HepG2 (cell line): ENCODE measurements around the gene SH3D19. TPM values are rescaled to one million over a fixed set of nuclear protein-coding genes. Genes with fewer than 3 reads are reported as not detected.
A peak's percentile ranks its signal among the peaks of the same experiment; 100 is the strongest.

Experiments used
- ATAC-seq: fragments of 200-7000 bp; cut with Tn5 transposase; 3 replicates; pipeline ENCODE4 v1.9.1; 2020; ENCODE audit warnings: mild to moderate bottlenecking, moderate library complexity
- BruUV-seq: library from RNA; stranded (reverse); fragments of 400-500 nt; replicated peaks from 2 replicates; lab custom pipeline; 2021; lab: Mats Ljungman, UMichigan
- CTCF ChIA-PET: fragments of 300-600 bp; formaldehyde crosslinking; extraction: SDS; loops from one replicate; lab custom pipeline; 2021; ENCODE audit warnings: low total read pairs, inconsistent platforms, low intra/inter-chr PET ratio; lab: Yijun Ruan, JAX
- POLR2A ChIA-PET: fragments of 350-600 bp; sonication (Branson Sonifier 250); formaldehyde crosslinking; loops from one replicate; lab custom pipeline; 2020; ENCODE audit warnings: antibody characterized with exemption, inconsistent platforms; lab: Yijun Ruan, JAX
- DNase-seq: peaks from one replicate; pipeline ENCODE4 v3.0.0-alpha.2; 2015; ENCODE audit warnings: low spot score
- FAIRE-seq: peaks from 3 replicates; lab custom pipeline; 2011; peaks lifted over from hg19 to GRCh38; lab: Jason Lieb, UNC
- H2AFZ ChIP-seq: one replicate; pipeline ENCODE4 v1.6.1; 2011; ENCODE audit warnings: low read length, inconsistent platforms
- H3K27ac ChIP-seq: fragments of 300-600 bp; 3 replicates; pipeline ENCODE4 v1.8.0; 2011; ENCODE audit warnings: mixed run types, mild to moderate bottlenecking, mixed read lengths, low read length, inconsistent platforms; ENCODE audit not compliant: insufficient read depth; ENCODE audit errors: extremely low read length
- H3K27me3 ChIP-seq, 2 experiments: fragments of 200-600 bp in 1 of 2; 2 replicates in 1 of 2; 3 replicates in 1 of 2; pipeline versions ENCODE4 v1.6.0 to v1.8.0; 2011; ENCODE audit warnings: low read length in 2 of 2, mild to moderate bottlenecking in 2 of 2, moderate library complexity in 2 of 2, inconsistent platforms in 1 of 2; ENCODE audit not compliant: insufficient read depth in 2 of 2, control insufficient read depth in 1 of 2
- H3K36me3 ChIP-seq, 2 experiments: fragments of 200-600 bp in 1 of 2; replicated peaks in 1 of 2; 2 replicates in 1 of 2; 3 replicates in 1 of 2; pipeline versions ENCODE4 v1.5.1 to v1.8.0; 2011; ENCODE audit warnings: low read length in 2 of 2, inconsistent platforms in 1 of 2; ENCODE audit not compliant: insufficient read depth in 2 of 2, control insufficient read depth in 1 of 2
- H3K4me1 ChIP-seq: 2 replicates; pipeline ENCODE4 v1.5.1; 2012; ENCODE audit warnings: low read length, inconsistent platforms; ENCODE audit not compliant: insufficient read depth
- H3K4me2 ChIP-seq: 2 replicates; pipeline ENCODE4 v1.6.0; 2011; ENCODE audit warnings: low read depth, low read length, inconsistent platforms
- H3K4me3 ChIP-seq, 3 experiments: fragments of 200-600 bp in 1 of 3; sonication (generic), shearing (Covaris generic) in 1 of 3; replicated peaks in 1 of 3; 2 replicates each; pipeline ENCODE4 v1.5.1; 2011 to 2016; ENCODE audit warnings: low read length in 3 of 3, inconsistent platforms in 2 of 3, low read depth in 2 of 3, mild to moderate bottlenecking in 2 of 3, control low read depth in 1 of 3, mixed read lengths in 1 of 3; ENCODE audit not compliant: insufficient read depth in 1 of 3
- H3K79me2 ChIP-seq: one replicate; pipeline ENCODE4 v1.6.1; 2011; ENCODE audit warnings: low read length, inconsistent platforms; ENCODE audit not compliant: insufficient read depth
- H3K9ac ChIP-seq: 2 replicates; pipeline ENCODE4 v1.6.0; 2011; ENCODE audit warnings: mild to moderate bottlenecking, low read depth, low read length, inconsistent platforms; ENCODE audit not compliant: insufficient read depth
- H3K9me3 ChIP-seq: 2 replicates; pipeline ENCODE4 v1.5.1; 2012; ENCODE audit warnings: mild to moderate bottlenecking, low read length
- H4K20me1 ChIP-seq: 2 replicates; pipeline ENCODE4 v1.6.0; 2011; ENCODE audit warnings: inconsistent platforms, mild to moderate bottlenecking, low read length, moderate library complexity; ENCODE audit not compliant: insufficient read depth
- ATF7-NPFF ChIP-seq: sonication (generic); formaldehyde crosslinking; IDR thresholded peaks from 2 replicates; pipeline ENCODE4 v1.8.1; 2023; ENCODE audit warnings: mild to moderate bottlenecking, low read depth, missing genetic modification reagents, moderate library complexity
- DPF2 ChIP-seq: sonication (generic); formaldehyde crosslinking; IDR thresholded peaks from 2 replicates; pipeline ENCODE4 v1.4.0; 2020; ENCODE audit warnings: mild to moderate bottlenecking, low read depth, missing genetic modification reagents, borderline replicate concordance
- FOXC1 ChIP-seq: sonication (generic); formaldehyde crosslinking; IDR thresholded peaks from 2 replicates; pipeline ENCODE4 v1.8.0; 2022; ENCODE audit warnings: mild to moderate bottlenecking, missing genetic modification reagents, borderline replicate concordance
- HMGA1 ChIP-seq: sonication (generic); formaldehyde crosslinking; conservative IDR thresholded peaks from 2 replicates; pipeline ENCODE4 v1.4.0; 2020; ENCODE audit warnings: missing genetic modification reagents
- JUN ChIP-seq: sonication (generic); formaldehyde crosslinking; IDR thresholded peaks from 2 replicates; pipeline ENCODE4 v1.4.0; 2020; ENCODE audit warnings: mild to moderate bottlenecking, missing genetic modification reagents
- MLLT10 ChIP-seq: sonication (generic); formaldehyde crosslinking; IDR thresholded peaks from 2 replicates; pipeline ENCODE4 v1.4.0; 2020; ENCODE audit warnings: missing genetic modification reagents
- NFIB ChIP-seq: sonication (generic); formaldehyde crosslinking; IDR thresholded peaks from 2 replicates; pipeline ENCODE4 v1.9.0; 2021; ENCODE audit warnings: missing genetic modification reagents, mild to moderate bottlenecking, borderline replicate concordance
- TEAD2 ChIP-seq: sonication (generic); formaldehyde crosslinking; IDR thresholded peaks from 2 replicates; pipeline ENCODE4 v1.9.0; 2021; ENCODE audit warnings: missing genetic modification reagents
- U2AF1 ChIP-seq: fragments of 200-400 bp; formaldehyde crosslinking; optimal IDR thresholded peaks from 2 replicates; pipeline ENCODE3; 2017; ENCODE audit warnings: mild to moderate bottlenecking, low read depth, low read length
- ZBTB43 ChIP-seq: sonication (generic); formaldehyde crosslinking; conservative IDR thresholded peaks from 2 replicates; pipeline ENCODE4 v1.4.0; 2020; ENCODE audit warnings: missing genetic modification reagents
- ZFP36L1 ChIP-seq: sonication (generic); formaldehyde crosslinking; IDR thresholded peaks from 2 replicates; pipeline ENCODE4 v1.8.0; 2022; ENCODE audit warnings: mild to moderate bottlenecking, missing genetic modification reagents, moderate library complexity
- ZNF17 ChIP-seq: sonication (generic); formaldehyde crosslinking; IDR thresholded peaks from 2 replicates; pipeline ENCODE4 v1.5.0; 2020; ENCODE audit warnings: mild to moderate bottlenecking, missing genetic modification reagents
- ZNF18 ChIP-seq: sonication (generic); formaldehyde crosslinking; IDR thresholded peaks from 2 replicates; pipeline ENCODE4 v1.8.0; 2022; ENCODE audit warnings: mild to moderate bottlenecking, missing genetic modification reagents; ENCODE audit not compliant: insufficient replicate concordance
- ZNF337 ChIP-seq: sonication (generic); formaldehyde crosslinking; IDR thresholded peaks from 2 replicates; pipeline ENCODE4 v1.5.1; 2020; ENCODE audit warnings: missing genetic modification reagents, low read depth, mild to moderate bottlenecking, borderline replicate concordance
- ZNF343 ChIP-seq: sonication (generic); formaldehyde crosslinking; IDR thresholded peaks from 2 replicates; pipeline ENCODE4 v1.4.0; 2020; ENCODE audit warnings: mild to moderate bottlenecking, missing genetic modification reagents
- ZSCAN21 ChIP-seq: sonication (generic); formaldehyde crosslinking; IDR thresholded peaks from 2 replicates; pipeline ENCODE4 v1.8.0; 2022; ENCODE audit warnings: mild to moderate bottlenecking, missing genetic modification reagents, moderate library complexity, borderline replicate concordance
- WGBS: methylation state at CpG from one replicate; pipeline ENCODE4 v1.1.6; 2017; ENCODE audit warnings: low lambda C conversion rate; 5-methylcytosine and 5-hydroxymethylcytosine counted together
- in situ Hi-C: cut with HindIII; loops from 2 replicates; pipeline ENCODE4 v1.10.0; 2017; ENCODE audit warnings: low pct_unique_long_range_greater_than_20kb; ENCODE audit not compliant: extremely low pct_ligation_motif_present
- intact Hi-C: fragments of 100-400 bp; cut with micrococcal nuclease; formaldehyde crosslinking; loops from one replicate; pipeline ENCODE4 v1.10.0; 2022; ENCODE audit not compliant: unreplicated experiment
- polyA plus RNA-seq, 8 experiments: library from polyadenylated mRNA; depleted of rRNA in 3 of 8; stranded (reverse) in 7 of 8; unstranded in 1 of 8; fragments of >200 nt; fragmentation: Illumina TruSeq in 4 of 8; extraction: Trizol in 4 of 8; gene quantifications; 2 replicates each; pipeline versions ENCODE4 v1.2.1 to v1.2.3, GENCODE V29; 2011 to 2016; ENCODE audit warnings: low read depth in 4 of 8, missing spikeins in 1 of 8, mixed read lengths in 1 of 8; ENCODE audit not compliant: insufficient read depth in 1 of 8
- total RNA-seq, 5 experiments: library from RNA; depleted of rRNA; stranded (reverse); fragments of >200 nt; fragmentation: Illumina TruSeq; extraction: Trizol; gene quantifications; 2 replicates each; pipeline ENCODE4 v1.2.3, GENCODE V29; 2016; ENCODE audit warnings: low read depth in 1 of 5

The SH3D19 gene
- total and polyA plus RNA-seq, 2 of the 13 experiments (the other 11 are each of a cell fraction or from before 2014, with no cell fraction given) = 31.2 to 38.0 TPM

DNA sequence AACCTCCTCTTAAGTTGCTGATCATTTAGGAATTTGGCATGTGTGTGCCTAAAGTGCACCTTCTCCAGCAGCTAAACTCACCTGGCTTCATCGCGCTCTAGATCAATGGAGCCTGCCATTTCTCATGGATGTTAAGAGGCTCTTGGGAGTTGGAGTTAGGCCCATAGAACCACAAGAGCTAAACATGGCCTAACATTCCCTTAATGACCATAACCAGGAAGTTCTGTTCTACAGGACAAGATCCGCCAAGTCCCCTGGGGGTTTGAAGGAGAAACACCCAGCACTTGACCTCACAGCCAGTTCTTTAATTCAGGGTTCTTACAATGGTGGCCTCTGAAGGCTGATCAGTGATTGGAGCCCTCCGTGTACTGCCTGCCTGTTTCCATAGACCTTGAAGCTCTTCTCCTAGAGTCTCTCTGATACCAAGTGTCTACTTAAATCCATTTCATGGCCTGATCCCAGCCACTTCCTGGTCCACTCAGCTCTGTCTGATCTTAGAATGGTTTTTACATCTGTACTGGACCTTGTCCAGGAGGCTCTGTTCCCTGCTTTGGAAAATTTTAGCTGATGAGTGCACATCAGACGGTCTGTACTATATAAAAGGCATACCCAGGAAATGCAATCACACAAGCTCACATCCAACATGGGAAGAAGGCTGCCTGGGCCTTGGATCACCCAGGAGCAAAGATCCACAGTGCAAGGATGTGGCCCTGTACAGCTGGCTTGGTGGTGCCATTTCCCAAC, 180.9 kb downstream of the SH3D19 start:
- no peaks in the 10 kb centered on the region for H3K79me2 ChIP-seq
- H3K4me2 ChIP-seq = no peak overlapping the region
- no peaks in the 10 kb centered on the region for H3K27me3 ChIP-seq
- TF ChIP-seq JUN (CRISPR knock-in tag) (no peak), ZBTB43 (no peak), MLLT10 (no peak), NFIB (CRISPR knock-in tag) (no peak), ZSCAN21 (no peak), U2AF1 (no peak), FOXC1 (CRISPR knock-in tag) (no peak), HMGA1 (no peak), ZNF17 (CRISPR knock-in tag) (no peak), ZNF343 (CRISPR knock-in tag) (no peak), ATF7-NPFF (CRISPR knock-in tag) (no peak), DPF2 (CRISPR knock-in tag) (no peak), TEAD2 (CRISPR knock-in tag) (no peak), ZNF337 (CRISPR knock-in tag) (no peak), ZFP36L1 (CRISPR knock-in tag) (no peak), ZNF18 (CRISPR knock-in tag) (no peak)
- intact Hi-C loops = no loop called here
- DNase-seq (no peak), ATAC-seq (peak; percentile 12; the same call in 1 of the 3 replicates), FAIRE-seq (no peak)
- H3K9ac ChIP-seq = no peak overlapping the region
- H3K9me3 ChIP-seq = no peaks in the 10 kb centered on the region
- no peak overlapping the region for H3K27ac ChIP-seq
- in situ Hi-C loops = no loop called here
- no peak overlapping the region for H2AFZ ChIP-seq
- ChIA-PET POLR2A (no interaction called here), CTCF (no interaction called here)
- peaks cover 10% of the 10 kb centered on the region; the same call in 1 of the 2 replicates for H3K4me1 ChIP-seq
- 100% methylated on average over 5 of the region's 5 CpGs for WGBS
- H3K4me3 ChIP-seq = no peak overlapping the region
- peaks cover 26 to 85% of the 10 kb centered on the region in 2 experiments for H3K36me3 ChIP-seq
- no TSS peak for BruUV-seq
- no peaks in the 10 kb centered on the region for H4K20me1 ChIP-seq
